NK-92 (cell line): ENCODE results near the gene B4GALT2.

Experiments
- DNase-seq: peaks from one replicate; lab custom pipeline; 2025; ENCODE audit not compliant: unreplicated experiment; lab: John Stamatoyannopoulos, UW

The B4GALT2 gene

GRCh38 chr1:43946236-43947060, 32.6 kb upstream of the B4GALT2 start, which contains the start of gene IPO13:
Gene IPO13 (plus strand): TSS chr1:43946950. CDS start chr1:43947601, 651 bp downstream.
- no peak for DNase-seq

GRCh38 chr1:43947061-43947873, 31.7 kb upstream of the B4GALT2 start:
- no peak for DNase-seq

- DNase-seq, result no peak
These were observed 31.1 kb upstream of the B4GALT2 start for GRCh38 chr1:43947874-43948437.

GRCh38 chr1:43949678-43950077, 29.3 kb upstream of the B4GALT2 start:
- DNase-seq, result no peak

- no peak for DNase-seq
These were observed 27.7 kb upstream of the B4GALT2 start for GRCh38 chr1:43951021-43951985.

- no peak for DNase-seq
These were observed 26.2 kb upstream of the B4GALT2 start for GRCh38 chr1:43952731-43953346.

GRCh38 chr1:43953361-43953760, 25.6 kb upstream of the B4GALT2 start:
- no peak for DNase-seq

- DNase-seq, result no peak
These were observed 25.0 kb upstream of the B4GALT2 start for GRCh38 chr1:43954036-43954435.

- no peak for DNase-seq
These were observed 22.8 kb upstream of the B4GALT2 start for GRCh38 chr1:43956234-43956633.

GRCh38 chr1:43957407-43958040, 21.5 kb upstream of the B4GALT2 start:
- no peak for DNase-seq

GRCh38 chr1:43958351-43959255, 20.4 kb upstream of the B4GALT2 start:
- no peak for DNase-seq

GRCh38 chr1:43960798-43961197, 18.2 kb upstream of the B4GALT2 start:
- no peak for DNase-seq

GRCh38 chr1:43961692-43962091, 17.3 kb upstream of the B4GALT2 start:
- DNase-seq, result no peak

- DNase-seq, result no peak
These were observed 16.7 kb upstream of the B4GALT2 start for GRCh38 chr1:43962324-43962723.

- DNase-seq, result no peak
These were observed 16.0 kb upstream of the B4GALT2 start for GRCh38 chr1:43963006-43963405.

- no peak for DNase-seq
These were observed 15.1 kb upstream of the B4GALT2 start for GRCh38 chr1:43963890-43964289.

GRCh38 chr1:43965316-43965715, 13.7 kb upstream of the B4GALT2 start:
- DNase-seq, result no peak

GRCh38 chr1:43968348-43968948, 10.6 kb upstream of the B4GALT2 start:
- no peak for DNase-seq
